ENCODE data around the gene CMTM4.

- TF ChIP-seq EZH2 (IDR thresholded peaks at IDR 0.05) (no peak), POLR2AphosphoS5 (IDR thresholded peaks at IDR 0.05; ENCODE audit: borderline replicate concordance, low read depth, low read length) (no peak), FOXP2 (optimal IDR thresholded peaks at IDR 0.05; ENCODE audit: control extremely low read depth, extremely low read length, insufficient read depth) (no peak)
Measured at GRCh38 chr16:66618588-66619375, 77.8 kb downstream of the CMTM4 start.

Data from SK-N-MC (cell line).